Measurements from ENCODE around the gene XPA.

XPA gene

DNA sequence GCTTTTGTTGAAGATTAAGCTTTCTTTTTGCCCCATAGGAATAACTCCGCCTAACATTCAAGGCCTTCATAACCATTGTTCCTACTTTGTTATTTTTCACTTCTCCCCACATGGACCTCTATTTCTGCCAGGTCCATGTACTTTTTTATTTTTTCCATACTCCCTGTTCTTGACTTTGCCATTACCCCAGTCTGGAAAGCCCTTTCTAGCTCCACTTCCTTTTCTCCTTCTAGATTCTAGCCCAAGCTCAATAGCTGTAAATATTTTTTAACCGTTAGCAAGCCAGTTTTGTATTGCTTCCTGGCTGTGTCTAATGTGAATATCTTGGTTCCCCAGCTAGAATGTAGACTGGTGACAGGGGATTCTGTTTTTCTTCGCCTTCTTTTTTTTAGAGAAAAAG lies 37.4 kb downstream of the XPA start:
- ChIA-PET POLR2A (interaction anchor here (1.0 kb wide), 1 partner anchor 26 kb away, joined by 5 read pairs; the partner anchor contains the start of genes NCBP1 and TSTD2), CTCF (no interaction called here)
- no peak for DNase-seq (ENCODE audit: extremely low spot score)
- TF ChIP-seq ELF4 (IDR thresholded peaks at IDR 0.05) = no peak
- TF ChIP-seq LEF1 (IDR thresholded peaks at IDR 0.05; ENCODE audit: borderline replicate concordance) = no peak
- no peak for TF ChIP-seq SP1 (IDR thresholded peaks at IDR 0.05)
- TF ChIP-seq TARDBP (IDR thresholded peaks at IDR 0.05) = no peak
- TF ChIP-seq CTBP1 (IDR thresholded peaks at IDR 0.05; ENCODE audit: borderline replicate concordance) = no peak
- TF ChIP-seq FOXM1 (IDR thresholded peaks at IDR 0.05; ENCODE audit: borderline replicate concordance) = no peak
- TF ChIP-seq FOXK2 (IDR thresholded peaks at IDR 0.05) = no peak
- TF ChIP-seq FOXA1 (IDR thresholded peaks at IDR 0.05) = no peak

- TF ChIP-seq FOXM1 (IDR thresholded peaks at IDR 0.05; ENCODE audit: borderline replicate concordance) (no peak), CTBP1 (IDR thresholded peaks at IDR 0.05; ENCODE audit: borderline replicate concordance) (no peak), NFRKB (IDR thresholded peaks at IDR 0.05) (no peak), BHLHE40 (IDR thresholded peaks at IDR 0.05; ENCODE audit: borderline replicate concordance) (no peak)
- no peak for DNase-seq (ENCODE audit: extremely low spot score)
- ChIA-PET CTCF (no interaction called here), POLR2A (no interaction called here)
Observed at GRCh38 chr9:97658707-97659106, 38.4 kb downstream of the XPA start.

GRCh38 chr9:97651646-97652045 lies 45.5 kb downstream of the XPA start:
- TF ChIP-seq HDGF (IDR thresholded peaks at IDR 0.05; ENCODE audit: borderline replicate concordance) (no peak), CTBP1 (IDR thresholded peaks at IDR 0.05; ENCODE audit: borderline replicate concordance) (no peak), L3MBTL2 (conservative IDR thresholded peaks at IDR 0.05) (no peak), SP1 (IDR thresholded peaks at IDR 0.05) (no peak), FOXM1 (IDR thresholded peaks at IDR 0.05; ENCODE audit: borderline replicate concordance) (no peak), LEF1 (IDR thresholded peaks at IDR 0.05; ENCODE audit: borderline replicate concordance) (no peak), TARDBP (IDR thresholded peaks at IDR 0.05) (no peak), BHLHE40 (IDR thresholded peaks at IDR 0.05; ENCODE audit: borderline replicate concordance) (no peak), SUZ12 (IDR thresholded peaks at IDR 0.05) (no peak), FOXA1 (IDR thresholded peaks at IDR 0.05) (no peak), PKNOX1 (IDR thresholded peaks at IDR 0.05) (no peak), ARNT (IDR thresholded peaks at IDR 0.05) (no peak), ZNF384 (IDR thresholded peaks at IDR 0.05) (no peak), ELF4 (IDR thresholded peaks at IDR 0.05) (no peak), NFRKB (IDR thresholded peaks at IDR 0.05) (no peak), FOXK2 (IDR thresholded peaks at IDR 0.05) (no peak)
- no peak for DNase-seq (ENCODE audit: extremely low spot score)
- CTCF ChIA-PET = no interaction called here
- POLR2A ChIA-PET = no interaction called here

- ChIA-PET POLR2A (no interaction called here), CTCF (no interaction called here)
Observed at GRCh38 chr9:97647996-97648395, 49.1 kb downstream of the XPA start.

DNA sequence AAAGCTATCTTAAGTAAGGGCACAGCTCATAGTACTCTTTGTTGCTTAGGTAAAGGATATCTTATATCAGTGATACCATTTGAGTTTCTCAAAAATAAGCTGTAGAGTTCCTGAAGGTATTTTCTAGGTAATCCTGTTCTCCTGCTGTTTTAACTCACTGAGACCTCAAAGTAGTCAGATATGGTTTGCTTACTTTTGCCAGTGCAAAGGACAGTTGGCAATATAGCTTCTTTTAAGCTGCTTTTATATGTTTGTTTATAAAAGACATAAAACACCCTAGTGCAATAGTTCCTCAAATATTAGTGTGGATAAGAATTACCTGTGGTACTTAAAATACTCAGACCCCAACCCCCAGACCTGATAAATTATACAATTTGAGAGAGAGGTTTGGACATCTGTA lies 51.4 kb downstream of the XPA start:
- no peak for DNase-seq (ENCODE audit: extremely low spot score)
- no peak for TF ChIP-seq BHLHE40 (IDR thresholded peaks at IDR 0.05; ENCODE audit: borderline replicate concordance)
- no peak for TF ChIP-seq ELF4 (IDR thresholded peaks at IDR 0.05)
- no peak for TF ChIP-seq NFRKB (IDR thresholded peaks at IDR 0.05)
- TF ChIP-seq SP1 (IDR thresholded peaks at IDR 0.05) = no peak
- no peak for TF ChIP-seq L3MBTL2 (conservative IDR thresholded peaks at IDR 0.05)
- TF ChIP-seq SUZ12 (IDR thresholded peaks at IDR 0.05) = no peak
- TF ChIP-seq LEF1 (IDR thresholded peaks at IDR 0.05; ENCODE audit: borderline replicate concordance) = no peak
- no peak for TF ChIP-seq ARNT (IDR thresholded peaks at IDR 0.05)
- TF ChIP-seq FOXK2 (IDR thresholded peaks at IDR 0.05) = no peak
- no peak for TF ChIP-seq FOXM1 (IDR thresholded peaks at IDR 0.05; ENCODE audit: borderline replicate concordance)
- TF ChIP-seq ZNF384 (IDR thresholded peaks at IDR 0.05) = no peak
- TF ChIP-seq CTBP1 (IDR thresholded peaks at IDR 0.05; ENCODE audit: borderline replicate concordance) = no peak
- TF ChIP-seq HDGF (IDR thresholded peaks at IDR 0.05; ENCODE audit: borderline replicate concordance) = no peak
- no peak for TF ChIP-seq PKNOX1 (IDR thresholded peaks at IDR 0.05)
- TF ChIP-seq FOXA1 (IDR thresholded peaks at IDR 0.05) = no peak
- TF ChIP-seq TARDBP (IDR thresholded peaks at IDR 0.05) = no peak
- ChIA-PET CTCF (interaction anchor here (0.6 to 0.8 kb wide), 3 partner anchors 256 to 548 kb away, joined by 3 read pairs; no protein-coding TSS in a partner anchor), POLR2A (interaction anchor here (1.9 kb wide), 1 partner anchor 12 kb away, joined by 18 read pairs; the partner anchor contains the start of genes NCBP1 and TSTD2)

More at GRCh38 chr9:97647996-97648395, 49.1 kb downstream of the XPA start:
- no peak for TF ChIP-seq CTBP1 (IDR thresholded peaks at IDR 0.05; ENCODE audit: borderline replicate concordance)
- no peak for TF ChIP-seq PKNOX1 (IDR thresholded peaks at IDR 0.05)
- TF ChIP-seq LEF1 (IDR thresholded peaks at IDR 0.05; ENCODE audit: borderline replicate concordance) = no peak
- no peak for DNase-seq (ENCODE audit: extremely low spot score)

DNA sequence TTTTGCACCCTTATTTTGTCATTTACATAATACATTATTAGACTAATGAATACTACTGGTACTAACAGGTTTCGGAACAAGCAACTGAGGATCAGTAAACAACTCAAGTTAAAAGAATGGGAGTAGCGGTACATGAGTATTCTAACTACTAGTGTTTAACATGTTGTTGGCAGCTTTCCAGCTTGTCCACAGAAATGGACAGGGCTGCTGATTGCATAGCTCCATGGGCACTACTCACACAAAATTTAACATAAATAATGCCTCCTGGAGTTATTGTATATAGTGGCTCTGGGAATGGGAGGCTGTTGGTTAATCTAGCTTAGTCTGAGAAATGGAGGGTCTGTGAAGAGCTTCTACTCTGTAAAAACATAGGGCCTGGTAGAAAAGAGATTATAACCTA lies 56.8 kb downstream of the XPA start:
- no peak for TF ChIP-seq LEF1 (IDR thresholded peaks at IDR 0.05; ENCODE audit: borderline replicate concordance)
- no peak for TF ChIP-seq L3MBTL2 (conservative IDR thresholded peaks at IDR 0.05)
- TF ChIP-seq FOXA1 (IDR thresholded peaks at IDR 0.05) = no peak
- TF ChIP-seq SP1 (IDR thresholded peaks at IDR 0.05) = no peak
- TF ChIP-seq SUZ12 (IDR thresholded peaks at IDR 0.05) = no peak
- no peak for TF ChIP-seq ARNT (IDR thresholded peaks at IDR 0.05)
- TF ChIP-seq ZNF384 (IDR thresholded peaks at IDR 0.05) = no peak
- TF ChIP-seq HDGF (IDR thresholded peaks at IDR 0.05; ENCODE audit: borderline replicate concordance) = no peak
- no peak for TF ChIP-seq ELF4 (IDR thresholded peaks at IDR 0.05)
- no peak for TF ChIP-seq NFRKB (IDR thresholded peaks at IDR 0.05)
- TF ChIP-seq FOXK2 (IDR thresholded peaks at IDR 0.05) = no peak
- TF ChIP-seq PKNOX1 (IDR thresholded peaks at IDR 0.05) = no peak
- no peak for TF ChIP-seq TARDBP (IDR thresholded peaks at IDR 0.05)
- TF ChIP-seq FOXM1 (IDR thresholded peaks at IDR 0.05; ENCODE audit: borderline replicate concordance) = no peak
- no peak for TF ChIP-seq BHLHE40 (IDR thresholded peaks at IDR 0.05; ENCODE audit: borderline replicate concordance)
- TF ChIP-seq CTBP1 (IDR thresholded peaks at IDR 0.05; ENCODE audit: borderline replicate concordance) = no peak
- ChIA-PET POLR2A (interaction anchor here (1.9 kb wide), 1 partner anchor 57 kb away, joined by 5 read pairs; the partner anchor contains the start of gene XPA), CTCF (interaction anchor here (1.0 kb wide), 1 partner anchor 42 kb away, joined by 3 read pairs; no protein-coding TSS in a partner anchor)
- peak; percentile 22 for DNase-seq (ENCODE audit: extremely low spot score)

Data from HEK293T (cell line).